Measurements from ENCODE around the gene ERVFRD-1. TPM values are rescaled to one million over a fixed set of nuclear protein-coding genes. Genes with fewer than 3 reads are reported as not detected.

ERVFRD-1 gene
- polyA plus RNA-seq, 1 experiment: not detected

DNA sequence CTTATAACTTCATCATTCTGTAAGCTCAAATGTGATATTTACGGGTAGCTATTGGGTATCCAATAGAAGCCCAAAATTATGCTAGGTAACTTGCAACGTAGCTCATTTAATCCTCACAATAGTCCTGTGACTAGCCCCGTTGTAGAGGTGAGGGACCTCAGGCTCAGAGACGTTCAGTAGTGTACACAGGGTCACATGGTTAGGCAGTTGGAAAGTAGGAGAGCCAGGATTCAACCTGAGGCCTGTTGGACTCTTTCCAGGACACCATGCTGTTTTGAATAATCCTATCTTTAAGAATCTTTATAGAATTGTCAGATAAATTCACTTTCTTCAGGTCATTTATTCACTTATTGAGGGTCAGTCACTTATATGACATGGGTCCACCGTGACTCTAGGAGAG lies 58.2 kb downstream of the ERVFRD-1 start:
- H3K9me3 ChIP-seq (ENCODE audit: control insufficient read depth, insufficient read depth, low read length): no peaks in the 10 kb centered on the region
- TF ChIP-seq, protein P1, sequence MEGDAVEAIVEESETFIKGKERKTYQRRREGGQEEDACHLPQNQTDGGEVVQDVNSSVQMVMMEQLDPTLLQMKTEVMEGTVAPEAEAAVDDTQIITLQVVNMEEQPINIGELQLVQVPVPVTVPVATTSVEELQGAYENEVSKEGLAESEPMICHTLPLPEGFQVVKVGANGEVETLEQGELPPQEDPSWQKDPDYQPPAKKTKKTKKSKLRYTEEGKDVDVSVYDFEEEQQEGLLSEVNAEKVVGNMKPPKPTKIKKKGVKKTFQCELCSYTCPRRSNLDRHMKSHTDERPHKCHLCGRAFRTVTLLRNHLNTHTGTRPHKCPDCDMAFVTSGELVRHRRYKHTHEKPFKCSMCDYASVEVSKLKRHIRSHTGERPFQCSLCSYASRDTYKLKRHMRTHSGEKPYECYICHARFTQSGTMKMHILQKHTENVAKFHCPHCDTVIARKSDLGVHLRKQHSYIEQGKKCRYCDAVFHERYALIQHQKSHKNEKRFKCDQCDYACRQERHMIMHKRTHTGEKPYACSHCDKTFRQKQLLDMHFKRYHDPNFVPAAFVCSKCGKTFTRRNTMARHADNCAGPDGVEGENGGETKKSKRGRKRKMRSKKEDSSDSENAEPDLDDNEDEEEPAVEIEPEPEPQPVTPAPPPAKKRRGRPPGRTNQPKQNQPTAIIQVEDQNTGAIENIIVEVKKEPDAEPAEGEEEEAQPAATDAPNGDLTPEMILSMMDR (IDR thresholded peaks at IDR 0.05; ENCODE audit: low read depth, low read length): no peak
- no peak overlapping the region for H3K4me3 ChIP-seq (ENCODE audit: low read depth, low read length)
- no peak for DNase-seq (ENCODE audit: low read depth, low spot score)
- POLR2A ChIA-PET: no interaction called here
- H3K27me3 ChIP-seq (ENCODE audit: control insufficient read depth, insufficient read depth, low read length): peaks cover 2% of the 10 kb centered on the region
- H3K27ac ChIP-seq (ENCODE audit: low read depth, low read length): no peak overlapping the region
- CTCF ChIA-PET: interaction anchor here (1.0 to 4.2 kb wide), 3 partner anchors 16 to 443 kb away, joined by 4 to 24 read pairs (median 8); no protein-coding TSS in a partner anchor

Small RNA genes lying within 50 kb of the gene (small RNA-seq; reads per million reads assigned to genes)
- gene AL136139.1 (ENCODE audit: insufficient read length, low read depth): not detected

Other genes starting within 250 kb of the ERVFRD-1 start
- gene GCM2, start 229.7 kb downstream of the ERVFRD-1 start, polyA plus RNA-seq (2011; rRNA removed): not detected in 2 replicates
- 0.22 and 0.38 TPM in 2 replicates for gene SYCP2L, start 224.7 kb downstream of the ERVFRD-1 start, polyA plus RNA-seq (2011; rRNA removed)
- gene ELOVL2, start 67.4 kb downstream of the ERVFRD-1 start, polyA plus RNA-seq (2011; rRNA removed): 2.4 and 2.9 TPM in 2 replicates
- gene SMIM13, start 17.9 kb downstream of the ERVFRD-1 start, polyA plus RNA-seq (2011; rRNA removed): 8.0 and 9.0 TPM in 2 replicates
- gene NEDD9, start 120.9 kb upstream of the ERVFRD-1 start, polyA plus RNA-seq (2011; rRNA removed): 7.2 and 10.9 TPM in 2 replicates